GM10266 (cell line): ENCODE data around the gene C10orf143.
"Not testable (repeated sequence)": the region's sequence is repeated elsewhere in the genome, so short reads cannot be mapped to it uniquely, and the experiment has no call there.

ENCODE experiments used
- DNase-seq: peaks from one replicate; pipeline ENCODE4 v3.0.0; 2012; ENCODE audit errors: extremely low spot score
- TF ChIP-seq, protein P1 (sequence below): IDR thresholded peaks from 2 replicates; pipeline ENCODE4 v1.5.1; 2012; ENCODE audit warnings: mild to moderate bottlenecking, low read depth; ENCODE audit not compliant: control insufficient read depth, insufficient read depth; ENCODE audit errors: missing control alignments

C10orf143 gene

GRCh38 chr10:130127364-130128061, 16.9 kb upstream of the C10orf143 start:
- peak; percentile 86 for DNase-seq
- TF ChIP-seq, protein P1, sequence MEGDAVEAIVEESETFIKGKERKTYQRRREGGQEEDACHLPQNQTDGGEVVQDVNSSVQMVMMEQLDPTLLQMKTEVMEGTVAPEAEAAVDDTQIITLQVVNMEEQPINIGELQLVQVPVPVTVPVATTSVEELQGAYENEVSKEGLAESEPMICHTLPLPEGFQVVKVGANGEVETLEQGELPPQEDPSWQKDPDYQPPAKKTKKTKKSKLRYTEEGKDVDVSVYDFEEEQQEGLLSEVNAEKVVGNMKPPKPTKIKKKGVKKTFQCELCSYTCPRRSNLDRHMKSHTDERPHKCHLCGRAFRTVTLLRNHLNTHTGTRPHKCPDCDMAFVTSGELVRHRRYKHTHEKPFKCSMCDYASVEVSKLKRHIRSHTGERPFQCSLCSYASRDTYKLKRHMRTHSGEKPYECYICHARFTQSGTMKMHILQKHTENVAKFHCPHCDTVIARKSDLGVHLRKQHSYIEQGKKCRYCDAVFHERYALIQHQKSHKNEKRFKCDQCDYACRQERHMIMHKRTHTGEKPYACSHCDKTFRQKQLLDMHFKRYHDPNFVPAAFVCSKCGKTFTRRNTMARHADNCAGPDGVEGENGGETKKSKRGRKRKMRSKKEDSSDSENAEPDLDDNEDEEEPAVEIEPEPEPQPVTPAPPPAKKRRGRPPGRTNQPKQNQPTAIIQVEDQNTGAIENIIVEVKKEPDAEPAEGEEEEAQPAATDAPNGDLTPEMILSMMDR = peak; percentile 83

DNA sequence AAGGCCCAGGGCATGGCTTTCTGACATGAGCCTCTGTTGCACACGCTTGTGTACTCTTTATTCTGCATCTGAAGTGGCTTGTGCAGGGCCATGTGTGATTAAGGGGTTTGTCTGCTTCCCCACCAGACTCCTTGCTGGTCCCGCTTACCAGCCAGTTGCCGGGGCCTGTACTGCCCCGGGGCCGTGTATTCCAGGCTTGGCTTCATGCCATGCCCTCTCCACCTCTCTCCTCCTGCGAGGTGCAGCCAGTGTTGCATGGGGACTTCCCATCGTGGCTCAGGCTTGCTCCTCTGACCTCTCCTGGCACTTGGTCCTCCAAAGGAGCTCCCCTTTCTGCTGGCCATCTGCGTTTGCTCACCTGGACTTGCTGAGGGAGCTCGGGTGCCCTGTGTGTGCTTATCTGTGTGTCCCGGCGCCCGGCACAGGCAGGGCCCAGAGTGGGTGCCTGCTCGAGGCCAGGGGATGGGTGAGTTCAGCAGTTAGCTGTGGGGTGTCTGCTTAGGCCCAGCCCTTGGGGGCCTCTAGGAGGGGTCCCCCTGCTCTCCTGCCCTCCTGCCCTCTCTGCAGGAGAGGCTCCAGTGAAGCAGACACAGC, 11.0 kb upstream of the C10orf143 start:
- TF ChIP-seq, protein P1 = no peak
- DNase-seq = no peak

GRCh38 chr10:130117535-130117934, 6.9 kb upstream of the C10orf143 start:
- DNase-seq = not testable (repeated sequence)

- DNase-seq = not testable (repeated sequence)
Measured at GRCh38 chr10:130116942-130117341, 6.3 kb upstream of the C10orf143 start.

GRCh38 chr10:130112821-130113220, 2.2 kb upstream of the C10orf143 start:
- no peak for DNase-seq
- TF ChIP-seq, protein P1 = no peak

DNA sequence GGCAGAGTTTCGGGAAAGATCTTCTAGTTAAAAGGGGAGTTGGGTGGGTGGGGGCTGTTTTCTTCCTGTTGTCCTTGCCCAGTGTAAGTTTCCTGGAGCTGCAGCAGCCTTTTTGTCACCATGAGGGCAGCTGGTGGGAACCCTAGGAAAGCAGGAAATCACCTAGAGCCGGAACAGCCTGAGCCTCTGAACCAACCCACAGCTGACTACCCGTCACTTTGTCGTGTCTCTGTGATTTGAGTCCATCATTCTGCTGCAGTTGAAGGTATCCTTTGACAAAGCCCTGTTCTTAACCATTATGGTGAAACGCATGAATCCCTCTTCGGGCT, 1.2 kb upstream of the C10orf143 start:
- TF ChIP-seq, protein P1 = no peak
- DNase-seq = no peak

- TF ChIP-seq, protein P1 = no peak
- peak; percentile 92 for DNase-seq
Measured at GRCh38 chr10:130111113-130111851, 652 bp upstream of the C10orf143 start.

DNA sequence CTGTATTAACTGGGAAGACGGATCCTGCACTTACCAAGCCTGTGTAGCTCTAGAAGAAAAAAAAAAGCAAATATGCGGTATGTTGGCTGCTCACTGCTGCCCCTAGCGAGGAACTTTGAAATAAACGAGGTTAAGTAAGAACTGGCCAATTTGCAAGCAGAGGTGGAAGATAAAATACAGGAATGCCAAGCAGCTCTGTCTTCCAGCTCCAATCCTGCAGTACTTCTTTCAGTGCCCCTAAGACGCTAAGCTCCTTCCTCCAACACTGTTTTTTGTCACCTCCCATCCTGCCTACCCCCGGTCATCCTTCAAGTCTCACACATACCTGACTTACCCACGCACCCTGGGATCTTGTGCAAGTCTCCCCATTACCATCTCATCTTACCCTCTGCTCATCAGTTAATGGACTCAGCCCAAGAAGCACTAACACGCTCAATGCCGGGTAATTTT, 809 bp downstream of the C10orf143 start:
- TF ChIP-seq, protein P1 = peak; percentile 82
- DNase-seq = peak; percentile 69
